Endothelial cell of umbilical vein (primary cell): Measurements from ENCODE around the gene ADAM11. TPM values are rescaled to one million over a fixed set of nuclear protein-coding genes. Genes with fewer than 3 reads are reported as not detected.

ENCODE experiments used
- BruUV-seq: library from RNA; stranded (reverse); fragments of 400-500 nt; replicated peaks from 2 replicates; lab custom pipeline; 2021; lab: Mats Ljungman, UMichigan
- CTCF ChIA-PET: fragments of 300-600, 350-600 bp; sonication (Branson Sonifier 250); formaldehyde crosslinking; loops from one replicate; lab custom pipeline; 2021; ENCODE audit warnings: antibody characterized with exemption, inconsistent platforms; lab: Charles Lee
- POLR2A ChIA-PET: fragments of 300-600, 350-600 bp; sonication (Branson Sonifier 250); formaldehyde crosslinking; loops from one replicate; lab custom pipeline; 2021; ENCODE audit warnings: antibody characterized with exemption, inconsistent platforms; lab: Charles Lee
- DNase-seq: peaks from one replicate; pipeline ENCODE4 v3.0.0-alpha.2; 2011; ENCODE audit warnings: low read depth, low spot score
- FAIRE-seq: peaks from 2 replicates; lab custom pipeline; 2011; peaks lifted over from hg19 to GRCh38; lab: Jason Lieb, UNC
- H2AFZ ChIP-seq: 2 replicates; pipeline ENCODE4 v1.6.0; 2012; ENCODE audit warnings: low read depth, low read length, control low read depth, inconsistent platforms
- H3K27ac ChIP-seq: 2 replicates; pipeline ENCODE4 v1.5.1; 2011; ENCODE audit warnings: low read depth, mild to moderate bottlenecking, control low read depth, low read length, moderate library complexity; ENCODE audit not compliant: insufficient read depth
- H3K27me3 ChIP-seq, 2 experiments: 2 replicates each; pipeline versions ENCODE4 v1.6.0 to v1.6.1; 2011; ENCODE audit warnings: low read length in 2 of 2, mixed read lengths in 1 of 2; ENCODE audit not compliant: control insufficient read depth in 2 of 2, insufficient read depth in 2 of 2
- H3K36me3 ChIP-seq, 2 experiments: 2 replicates in 1 of 2; 3 replicates in 1 of 2; pipeline ENCODE4 v1.5.1; 2011; ENCODE audit warnings: low read length in 2 of 2, mild to moderate bottlenecking in 1 of 2, moderate library complexity in 1 of 2; ENCODE audit not compliant: control insufficient read depth in 2 of 2, insufficient read depth in 2 of 2; ENCODE audit errors: extremely low read depth in 1 of 2
- H3K4me1 ChIP-seq: 3 replicates; pipeline ENCODE4 v1.5.1; 2011; ENCODE audit warnings: mild to moderate bottlenecking, low read length; ENCODE audit not compliant: control insufficient read depth, insufficient read depth; ENCODE audit errors: extremely low read depth
- H3K4me2 ChIP-seq: 2 replicates; pipeline ENCODE4 v1.6.1; 2011; ENCODE audit warnings: low read length, control low read depth, mixed read lengths; ENCODE audit not compliant: insufficient read depth
- H3K4me3 ChIP-seq, 3 experiments: fragments of 200-600 bp in 1 of 3; sonication (generic), shearing (Covaris generic) in 1 of 3; replicated peaks in 1 of 3; 2 replicates each; pipeline ENCODE4 v1.5.1; 2011 to 2016; ENCODE audit warnings: control low read depth in 3 of 3, low read length in 3 of 3, mild to moderate bottlenecking in 2 of 3, inconsistent platforms in 1 of 3, low read depth in 1 of 3, moderate library complexity in 1 of 3; ENCODE audit not compliant: insufficient read depth in 1 of 3
- H3K79me2 ChIP-seq: 2 replicates; pipeline ENCODE4 v1.6.0; 2012; ENCODE audit warnings: low read length, inconsistent platforms; ENCODE audit not compliant: control insufficient read depth, insufficient read depth
- H3K9ac ChIP-seq: replicated peaks from 2 replicates; pipeline ENCODE3; 2011; ENCODE audit warnings: low read length, control low read depth; ENCODE audit not compliant: insufficient read depth; ENCODE audit errors: extremely low read depth
- H3K9me1 ChIP-seq: replicated peaks from 3 replicates; pipeline ENCODE4 v1.6.0; 2011; ENCODE audit warnings: mild to moderate bottlenecking, low read length; ENCODE audit not compliant: control insufficient read depth, insufficient read depth; ENCODE audit errors: extremely low read depth
- H3K9me3 ChIP-seq: replicated peaks from 2 replicates; pipeline ENCODE4 v1.5.1; 2012; ENCODE audit warnings: low read length, inconsistent platforms; ENCODE audit not compliant: control insufficient read depth, insufficient read depth
- H4K20me1 ChIP-seq: replicated peaks from 2 replicates; pipeline ENCODE3; 2011; ENCODE audit warnings: mild to moderate bottlenecking, low read length; ENCODE audit not compliant: control insufficient read depth, insufficient read depth; ENCODE audit errors: extremely low read depth
- CTCF ChIP-seq, 2 donors: IDR thresholded peaks; 1 replicate in 1 of 2; 2 replicates in 1 of 2; pipeline ENCODE4 v1.5.1; 2011; ENCODE audit warnings: low read length in 2 of 2, mild to moderate bottlenecking in 2 of 2, moderate library complexity in 2 of 2, control low read depth in 1 of 2, inconsistent platforms in 1 of 2, low read depth in 1 of 2; ENCODE audit not compliant: insufficient read depth in 1 of 2; ENCODE audit errors: extremely low read depth in 1 of 2
- EZH2 ChIP-seq: IDR thresholded peaks from 2 replicates; pipeline ENCODE4 v1.6.1; 2012; ENCODE audit warnings: borderline replicate concordance, low read depth, mild to moderate bottlenecking, moderate library complexity, low read length, inconsistent platforms; ENCODE audit not compliant: severe bottlenecking
- FOS ChIP-seq: IDR thresholded peaks from 2 replicates; pipeline ENCODE4 v1.6.1; 2011; ENCODE audit warnings: mild to moderate bottlenecking, low read length, moderate library complexity, borderline replicate concordance; ENCODE audit not compliant: insufficient read depth
- GATA2 ChIP-seq: IDR thresholded peaks from 2 replicates; pipeline ENCODE4 v1.7.0; 2011; ENCODE audit warnings: low read depth, mild to moderate bottlenecking, moderate library complexity, mixed read lengths, low read length; ENCODE audit not compliant: insufficient read length, insufficient read depth
- JUN ChIP-seq: IDR thresholded peaks from 2 replicates; pipeline ENCODE4 v1.6.1; 2011; ENCODE audit warnings: borderline replicate concordance, low read depth; ENCODE audit not compliant: insufficient read length, insufficient read depth
- MAX ChIP-seq: IDR thresholded peaks from 2 replicates; pipeline ENCODE4 v1.6.1; 2011; ENCODE audit not compliant: insufficient read depth, insufficient read length
- MYC ChIP-seq: IDR thresholded peaks from one replicate; pipeline ENCODE4 v1.6.1; 2011; ENCODE audit warnings: mild to moderate bottlenecking, low read depth, low read length
- POLR2A ChIP-seq: IDR thresholded peaks from 2 replicates; pipeline ENCODE4 v1.6.1; 2012; ENCODE audit warnings: low read depth, mild to moderate bottlenecking, control low read depth, low read length
- POLR2AphosphoS5 ChIP-seq: IDR thresholded peaks from 2 replicates; pipeline ENCODE4 v1.6.1; 2012; ENCODE audit warnings: low read depth, mild to moderate bottlenecking, control low read depth, low read length, moderate library complexity; ENCODE audit not compliant: insufficient read depth
- dilution Hi-C: fragments of 300-500 bp; cut with MboI; formaldehyde crosslinking; loops from one replicate; pipeline ENCODE4 v1.15.0; 2019; ENCODE audit warnings: low sequenced_read_pairs; ENCODE audit not compliant: extremely low pct_ligation_motif_present
- intact Hi-C: fragments of 100-400 bp; cut with micrococcal nuclease; formaldehyde crosslinking; loops from one replicate; pipeline ENCODE4 v1.10.0; 2022
- polyA plus RNA-seq, 4 experiments: library from polyadenylated mRNA; depleted of rRNA in 3 of 4; stranded (reverse) in 3 of 4; unstranded in 1 of 4; fragments of >200 nt; gene quantifications; 2 replicates each; pipeline versions ENCODE4 v1.2.1 to v1.2.3, GENCODE V29; 2011 to 2012; ENCODE audit warnings: missing spikeins in 1 of 4
- total RNA-seq: library from RNA; stranded (reverse); gene quantifications from 2 replicates; pipeline ENCODE4 v1.2.3, GENCODE V29; 2021

Gene ADAM11
- total and polyA plus RNA-seq, 2 donors (not counting 3 experiments of a cell fraction or from before 2014, with no cell fraction given): 0.71 to 1.1 TPM

DNA sequence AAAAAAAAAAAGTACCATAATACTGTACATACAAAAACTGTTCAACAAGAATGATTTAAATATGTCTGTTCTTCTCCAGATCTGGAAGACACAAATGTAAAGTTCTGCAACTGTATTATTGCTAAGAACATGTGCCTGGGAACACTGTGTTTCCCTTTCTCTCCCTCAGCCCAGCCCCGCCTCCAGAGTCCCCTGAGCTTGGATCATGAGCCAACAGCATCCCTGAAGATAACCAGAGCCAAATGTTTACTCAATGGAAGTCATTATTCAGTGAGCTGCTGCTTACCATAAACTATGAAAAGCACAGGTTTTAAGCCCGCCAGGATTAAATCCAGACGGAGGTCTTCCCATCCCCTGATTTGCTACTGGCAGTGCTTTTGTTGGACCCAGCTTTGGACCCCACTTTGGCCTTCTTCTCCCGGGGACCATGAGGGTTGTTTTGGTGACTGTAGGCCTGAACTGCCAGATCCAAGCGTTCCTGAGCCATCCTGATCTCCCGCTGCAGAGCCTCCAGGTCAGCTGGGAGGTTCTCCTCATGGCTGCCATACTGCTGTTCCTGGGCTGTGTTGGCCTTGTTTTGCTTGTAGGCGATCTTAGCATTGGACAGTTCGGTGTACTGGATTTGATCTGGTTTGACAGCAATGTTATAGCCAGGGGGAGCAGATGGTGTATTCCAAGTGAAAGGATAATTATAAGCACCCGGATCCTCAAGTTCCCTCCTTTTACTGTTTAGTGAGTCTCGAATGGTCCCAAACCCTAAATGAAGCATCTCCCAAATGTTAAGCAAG lies 45.7 kb downstream of the ADAM11 start:
- dilution Hi-C loops: no loop called here

More for the DNA sequence above, 45.7 kb downstream of the ADAM11 start:
- Histone ChIP-seq H3K36me3 (peaks cover 13 to 15% of the 10 kb centered on the region in 2 experiments), H2AFZ (no peak overlapping the region), H3K4me2 (no peak overlapping the region), H4K20me1 (peaks cover 2% of the 10 kb centered on the region), H3K27ac (no peak overlapping the region), H3K4me1 (no peaks in the 10 kb centered on the region), H3K9me1 (no peaks in the 10 kb centered on the region), H3K9me3 (no peaks in the 10 kb centered on the region), H3K79me2 (peaks cover 12% of the 10 kb centered on the region), H3K4me3 (no peak overlapping the region), H3K9ac (no peak overlapping the region), H3K27me3 (no peaks in the 10 kb centered on the region)
- ChIA-PET CTCF (no interaction called here), POLR2A (no interaction called here)
- TF ChIP-seq MYC (no peak), GATA2 (no peak), MAX (no peak), CTCF (IDR thresholded peaks at IDR 0.05; ENCODE audit: extremely low read depth in 1 of 2, insufficient read depth in 1 of 2, low read depth in 1 of 2, low read length in 2 of 2) (no peak), FOS (no peak), EZH2 (no peak), POLR2A (no peak), JUN (no peak), POLR2AphosphoS5 (no peak)
- intact Hi-C loops: no loop called here
- DNase-seq (no peak), FAIRE-seq (no peak)
- BruUV-seq: no TSS peak
